ENCODE results near the gene CFAP74. TPM values are rescaled to one million over a fixed set of nuclear protein-coding genes. Genes with fewer than 3 reads are reported as not detected.
"Not testable (repeated sequence)": the region's sequence is repeated elsewhere in the genome, so short reads cannot be mapped to it uniquely, and the experiment has no call there.

The CFAP74 gene
- total RNA-seq, 1 donor from 2014 or later: 6.6 TPM

- Histone ChIP-seq H3K27me3 (ENCODE audit: low read depth) (no peaks in the 10 kb centered on the region), H3K4me3 (peak overlapping the region; percentile 93), H3K4me1 (peaks cover 66% of the 10 kb centered on the region), H3K27ac (peak overlapping the region; percentile 87), H3K36me3 (no peaks in the 10 kb centered on the region), H3K9me3 (no peaks in the 10 kb centered on the region)
- ATAC-seq: no peak
- no peak for TF ChIP-seq CTCF (IDR thresholded peaks at IDR 0.05)
- no peak for DNase-seq
- intact Hi-C loops (cut with DNase I): no loop called here
Observed at GRCh38 chr1:1889090-1889750, 114.4 kb downstream of the CFAP74 start.

GRCh38 chr1:1883890-1884289 is 119.7 kb downstream of the CFAP74 start:
- ATAC-seq; H3K36me3 ChIP-seq; DNase-seq; H3K27ac ChIP-seq; H3K27me3 ChIP-seq (ENCODE audit: low read depth); H3K9me3 ChIP-seq; intact Hi-C loops (cut with DNase I): not testable (repeated sequence)
- Histone ChIP-seq H3K4me3 (peak overlapping the region; percentile 3), H3K4me1 (peaks cover 96% of the 10 kb centered on the region)

GRCh38 chr1:1883092-1883873 is 120.3 kb downstream of the CFAP74 start:
- Histone ChIP-seq H3K27me3 (ENCODE audit: low read depth) (no peaks in the 10 kb centered on the region), H3K27ac (no peak overlapping the region), H3K4me3 (no peak overlapping the region), H3K9me3 (no peaks in the 10 kb centered on the region), H3K36me3 (no peaks in the 10 kb centered on the region), H3K4me1 (peaks cover 96% of the 10 kb centered on the region)
- ATAC-seq (no peak), DNase-seq (no peak)
- intact Hi-C loops (cut with DNase I): no loop called here
- no peak for TF ChIP-seq CTCF (IDR thresholded peaks at IDR 0.05)

- DNase-seq (no peak), ATAC-seq (peak; percentile 21 to 28)
- H3K27ac ChIP-seq: no peak overlapping the region
- intact Hi-C loops (cut with DNase I): no loop called here
- peaks cover 90% of the 10 kb centered on the region for H3K4me1 ChIP-seq
- H3K4me3 ChIP-seq: no peak overlapping the region
- no peaks in the 10 kb centered on the region for H3K27me3 ChIP-seq (ENCODE audit: low read depth)
- no peak for TF ChIP-seq CTCF (IDR thresholded peaks at IDR 0.05)
- H3K36me3 ChIP-seq: no peaks in the 10 kb centered on the region
- H3K9me3 ChIP-seq: no peaks in the 10 kb centered on the region
Observed at GRCh38 chr1:1881727-1882126, 121.9 kb downstream of the CFAP74 start.

GRCh38 chr1:1880617-1881312 is 122.8 kb downstream of the CFAP74 start:
- Histone ChIP-seq H3K4me3 (no peak overlapping the region), H3K9me3 (no peaks in the 10 kb centered on the region), H3K27ac (no peak overlapping the region), H3K4me1 (peaks cover 90% of the 10 kb centered on the region), H3K27me3 (ENCODE audit: low read depth) (no peaks in the 10 kb centered on the region), H3K36me3 (peaks cover 7% of the 10 kb centered on the region)
- DNase-seq (no peak), ATAC-seq (peak in 1 of 2 donors; percentile 12)
- intact Hi-C loops (cut with DNase I): no loop called here
- no peak for TF ChIP-seq CTCF (IDR thresholded peaks at IDR 0.05)
